Middle frontal gyrus (tissue), 1 donor: ENCODE measurements around the gene TBPL2.

Experiments
- DNase-seq: peaks from one replicate; pipeline ENCODE4 v3.0.0-alpha.2; 2015; ENCODE audit warnings: low spot score; ENCODE audit errors: extremely low spot score

The TBPL2 gene

GRCh38 chr14:55366271-55366670 lies 74.1 kb downstream of the TBPL2 start:
- DNase-seq: no peak
